ENCODE data around the gene SCYL1. TPM values are rescaled to one million over a fixed set of nuclear protein-coding genes. Genes with fewer than 3 reads are reported as not detected.

SCYL1 gene
- total RNA-seq, 1 experiment from 2014 or later = 104 TPM

DNA sequence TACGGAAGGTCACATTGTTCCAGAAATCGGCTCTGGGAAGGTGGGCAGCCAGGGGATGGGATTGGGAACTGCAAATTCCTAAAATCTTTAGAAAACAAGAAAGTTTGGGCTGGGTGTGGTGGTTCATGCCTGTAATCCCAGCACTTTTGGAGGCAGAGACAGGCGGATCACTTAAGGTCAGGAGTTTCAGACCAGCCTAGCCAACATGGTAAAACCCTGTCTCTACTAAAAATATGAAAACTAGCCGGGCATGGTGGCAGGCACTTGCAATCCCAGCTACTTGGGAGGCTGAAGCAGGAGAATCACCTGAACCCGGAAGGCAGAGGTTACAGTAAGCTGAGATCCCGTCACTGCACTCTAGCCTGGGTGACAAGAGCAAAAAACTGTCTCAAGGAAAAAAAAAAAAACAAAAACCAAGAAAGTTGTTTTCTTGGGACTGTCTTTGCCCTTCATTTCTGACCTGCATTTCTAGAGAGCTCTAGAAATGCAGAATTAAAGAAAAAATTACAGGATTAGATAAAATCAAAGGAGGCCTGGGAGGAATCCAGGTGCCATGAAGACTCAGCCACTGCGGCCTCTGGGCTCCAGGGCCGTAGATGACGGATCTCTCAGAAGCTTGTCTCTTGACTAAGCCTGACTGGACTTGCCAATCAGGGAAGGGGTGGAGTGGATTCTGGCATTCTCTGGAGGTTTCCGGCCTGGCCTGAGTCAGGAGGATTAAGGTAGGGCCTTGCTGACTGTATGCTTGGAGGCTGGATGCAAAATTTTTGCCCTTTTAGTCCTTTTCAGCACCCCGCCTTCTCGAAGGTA lies 31.3 kb upstream of the SCYL1 start:
- CTCF ChIA-PET = interaction anchor here (1.2 to 1.7 kb wide), 5 partner anchors 12 to 25 kb away, joined by 4 to 8 read pairs (median 5); no protein-coding TSS in a partner anchor
- H3K27me3 ChIP-seq (ENCODE audit: insufficient read depth, low read length) = no peaks in the 10 kb centered on the region
- intact Hi-C loops (cut with micrococcal nuclease) = no loop called here
- H3K4me3 ChIP-seq (replicated peaks in 1 of 2; ENCODE audit: low read depth in 1 of 2, low read length in 2 of 2) = peak overlapping the region; percentile 26 to 43
- peak; percentile 37 for ATAC-seq
- H3K79me2 ChIP-seq (ENCODE audit: insufficient read depth, low read length) = peaks cover 32% of the 10 kb centered on the region
- DNase-seq (ENCODE audit: low read depth, low spot score) = peak; percentile 94
- no peaks in the 10 kb centered on the region for H4K20me1 ChIP-seq (ENCODE audit: insufficient read depth)
- TF ChIP-seq YY1 (IDR thresholded peaks at IDR 0.05; ENCODE audit: extremely low read depth, insufficient replicate concordance, low read depth, low read length) (peak; percentile 47), TCF7L2 (IDR thresholded peaks at IDR 0.05; ENCODE audit: borderline replicate concordance, extremely low read depth, insufficient read depth, insufficient read length) (peak; percentile 53), SIN3A (IDR thresholded peaks at IDR 0.05; ENCODE audit: low read depth) (no peak), POLR2AphosphoS5 (IDR thresholded peaks at IDR 0.05; ENCODE audit: low read depth, low read length) (peak; percentile 86), SP1 (IDR thresholded peaks at IDR 0.05; ENCODE audit: low read depth) (no peak), ZFX (IDR thresholded peaks at IDR 0.05) (peak; percentile 35), ELF1 (IDR thresholded peaks at IDR 0.05; ENCODE audit: borderline replicate concordance, low read depth) (no peak)
- peak overlapping the region; percentile 77 for H3K4me2 ChIP-seq (ENCODE audit: low read length)
- no peaks in the 10 kb centered on the region for H3K9me2 ChIP-seq (ENCODE audit: insufficient read depth)
- POLR2A ChIA-PET = interaction anchor here (0.7 to 26.7 kb wide), 6 partner anchors 9 to 111 kb away, joined by 3 to 1499 read pairs (median 289); partner anchors contain the start of genes FRMD8, MALAT1, NEAT1 and SLC25A45
- no peaks in the 10 kb centered on the region for H3K9me3 ChIP-seq (ENCODE audit: control insufficient read depth in 1 of 2, insufficient read depth in 1 of 2, low read depth in 1 of 2, low read length in 2 of 2)
- H3K27ac ChIP-seq (ENCODE audit: low read depth, low read length) = peak overlapping the region; percentile 98
- H2AFZ ChIP-seq (ENCODE audit: low read depth, low read length, poor library complexity, severe bottlenecking) = no peak overlapping the region
- H3K4me1 ChIP-seq (ENCODE audit: control insufficient read depth in 1 of 2, insufficient read depth in 2 of 2, low read length in 2 of 2) = peaks cover 83 to 96% of the 10 kb centered on the region in 2 experiments
- TSS peak; percentile 58 for BruUV-seq (replicated peaks)
- RAD21 ChIA-PET (ENCODE audit: low non-redundant PET in 1 of 2, low total read pairs in 2 of 2, uncharacterized antibody in 2 of 2, unreplicated experiment in 2 of 2) = interaction anchor here (0.7 to 1.4 kb wide), 3 partner anchors 17 to 110 kb away, joined by 3 to 4 read pairs (median 3); no protein-coding TSS in a partner anchor
- peak overlapping the region; percentile 67 for H3K9ac ChIP-seq (ENCODE audit: low read length)
- H3K36me3 ChIP-seq (ENCODE audit: control insufficient read depth in 1 of 2, insufficient read depth in 2 of 2, low read length in 2 of 2) = no peaks in the 10 kb centered on the region
